Bronchial epithelial cell (primary cell): ENCODE data around the gene PANK4. TPM values are rescaled to one million over a fixed set of nuclear protein-coding genes. Genes with fewer than 3 reads are reported as not detected.

Source experiments
- DNase-seq: peaks from one replicate; pipeline ENCODE4 v3.0.0-alpha.2; 2010; ENCODE audit warnings: low read depth
- FAIRE-seq: peaks from 2 replicates; lab custom pipeline; 2011; peaks lifted over from hg19 to GRCh38; lab: Jason Lieb, UNC
- H3K27me3 ChIP-seq: 2 replicates; pipeline ENCODE4 v1.5.1; 2011; ENCODE audit warnings: low read length; ENCODE audit not compliant: control insufficient read depth, insufficient read depth
- H3K36me3 ChIP-seq: 2 replicates; pipeline ENCODE4 v1.5.1; 2011; ENCODE audit warnings: low read length; ENCODE audit not compliant: control insufficient read depth, insufficient read depth
- H3K4me3 ChIP-seq: 2 replicates; pipeline ENCODE4 v1.5.1; 2011; ENCODE audit warnings: mild to moderate bottlenecking, low read depth, low read length, control low read depth
- CTCF ChIP-seq: IDR thresholded peaks from 2 replicates; pipeline ENCODE4 v1.5.1; 2011; ENCODE audit warnings: mild to moderate bottlenecking, moderate library complexity, low read length, control low read depth, inconsistent platforms; ENCODE audit not compliant: insufficient read depth, severe bottlenecking
- total RNA-seq: library from RNA; depleted of rRNA; stranded (reverse); fragments of >200 nt; gene quantifications from 2 replicates; pipeline ENCODE4 v1.2.1, GENCODE V29; 2014

PANK4 gene
- total RNA-seq, 1 donor from 2014 or later = 29.2 TPM

- TF ChIP-seq CTCF = no peak
- Histone ChIP-seq H3K36me3 (peaks cover 31% of the 10 kb centered on the region), H3K4me3 (no peak overlapping the region), H3K27me3 (no peaks in the 10 kb centered on the region)
- DNase-seq = no peak
- no peak for FAIRE-seq
These were observed 24.6 kb downstream of the PANK4 start for GRCh38 chr1:2501820-2502119.

- no peak overlapping the region for H3K4me3 ChIP-seq
- no peaks in the 10 kb centered on the region for H3K27me3 ChIP-seq
- no peak for DNase-seq
- H3K36me3 ChIP-seq = peaks cover 32% of the 10 kb centered on the region
- TF ChIP-seq CTCF = no peak
- no peak for FAIRE-seq
These were observed 25.2 kb downstream of the PANK4 start for GRCh38 chr1:2501041-2501819.

- Histone ChIP-seq H3K36me3 (peaks cover 37% of the 10 kb centered on the region), H3K27me3 (no peaks in the 10 kb centered on the region), H3K4me3 (no peak overlapping the region)
- no peak for TF ChIP-seq CTCF
- FAIRE-seq (no peak), DNase-seq (no peak)
These were observed 26.3 kb downstream of the PANK4 start for GRCh38 chr1:2499986-2500596.

GRCh38 chr1:2499260-2499659 is 27.1 kb downstream of the PANK4 start:
- Histone ChIP-seq H3K27me3 (no peaks in the 10 kb centered on the region), H3K36me3 (peaks cover 39% of the 10 kb centered on the region), H3K4me3 (no peak overlapping the region)
- no peak for FAIRE-seq
- no peak for DNase-seq
- TF ChIP-seq CTCF = no peak

GRCh38 chr1:2498648-2499047 is 27.7 kb downstream of the PANK4 start:
- no peak for TF ChIP-seq CTCF
- Histone ChIP-seq H3K27me3 (no peaks in the 10 kb centered on the region), H3K4me3 (no peak overlapping the region), H3K36me3 (peaks cover 38% of the 10 kb centered on the region)
- no peak for DNase-seq
- FAIRE-seq = no peak
